Panc1 (cell line): ENCODE results near the gene BRD4. TPM values are rescaled to one million over a fixed set of nuclear protein-coding genes. Genes with fewer than 3 reads are reported as not detected.

Experiments used
- ATAC-seq: fragments of 200-7000 bp; cut with Tn5 transposase; 2 replicates; pipeline ENCODE4 v1.9.1; 2020; ENCODE audit warnings: mild to moderate bottlenecking, moderate library complexity
- BruUV-seq: library from RNA; stranded (reverse); fragments of 400-500 nt; replicated peaks from 2 replicates; lab custom pipeline; 2021; lab: Mats Ljungman, UMichigan
- CTCF ChIA-PET: fragments of 300-600 bp; sonication (Branson Sonifier 250); formaldehyde crosslinking; loops from one replicate; lab custom pipeline; 2022; ENCODE audit warnings: antibody characterized with exemption; lab: Charles Lee
- POLR2A ChIA-PET: fragments of 300-600 bp; sonication (Branson Sonifier 250); formaldehyde crosslinking; loops from one replicate; lab custom pipeline; 2022; ENCODE audit warnings: antibody characterized with exemption; lab: Charles Lee
- DNase-seq: peaks from one replicate; pipeline ENCODE4 v3.0.0-alpha.2; 2010; ENCODE audit warnings: low read depth, low spot score
- H3K27ac ChIP-seq: 2 replicates; pipeline ENCODE4 v1.5.1; 2011; ENCODE audit warnings: mild to moderate bottlenecking, low read length, inconsistent platforms
- H3K27me3 ChIP-seq: fragments of 200-500 bp; sonication (Bioruptor generic); 2 replicates; pipeline ENCODE4 v1.6.0; 2014; ENCODE audit warnings: low read length, inconsistent platforms; ENCODE audit not compliant: control insufficient read depth, insufficient read depth
- H3K36me3 ChIP-seq: fragments of 200-500 bp; sonication (Bioruptor generic); 2 replicates; pipeline ENCODE4 v1.5.1; 2014; ENCODE audit warnings: inconsistent platforms, mild to moderate bottlenecking, low read length, moderate library complexity; ENCODE audit not compliant: control insufficient read depth, insufficient read depth
- H3K4me1 ChIP-seq: 2 replicates; pipeline ENCODE4 v1.5.1; 2011; ENCODE audit warnings: inconsistent platforms, mild to moderate bottlenecking, low read length, moderate library complexity; ENCODE audit not compliant: control insufficient read depth, insufficient read depth
- H3K4me3 ChIP-seq, 2 experiments: 2 replicates each; pipeline ENCODE4 v1.5.1; 2011 to 2012; ENCODE audit warnings: low read depth in 2 of 2, low read length in 2 of 2, mild to moderate bottlenecking in 2 of 2, inconsistent platforms in 1 of 2, moderate library complexity in 1 of 2
- H3K9me3 ChIP-seq: fragments of 200-500 bp; sonication (Bioruptor generic); 2 replicates; pipeline ENCODE4 v1.5.1; 2014; ENCODE audit warnings: low read depth, mild to moderate bottlenecking, inconsistent platforms, low read length, moderate library complexity; ENCODE audit not compliant: control insufficient read depth, insufficient read depth
- CTCF ChIP-seq: fragments of 450-650 bp; IDR thresholded peaks from 2 replicates; pipeline ENCODE4 v1.5.1; 2017; ENCODE audit warnings: mild to moderate bottlenecking
- POLR2AphosphoS5 ChIP-seq: IDR thresholded peaks from 2 replicates; pipeline ENCODE4 v1.6.1; 2012; ENCODE audit warnings: mild to moderate bottlenecking, low read depth, low read length, moderate library complexity
- REST ChIP-seq, 2 experiments: IDR thresholded peaks; 2 replicates each; pipeline ENCODE4 v1.6.1; 2011 to 2012; ENCODE audit warnings: low read depth in 2 of 2, control low read depth in 1 of 2, low read length in 1 of 2, mild to moderate bottlenecking in 1 of 2, moderate library complexity in 1 of 2; ENCODE audit not compliant: insufficient read depth in 1 of 2
- SIN3A ChIP-seq: IDR thresholded peaks from 2 replicates; pipeline ENCODE4 v1.6.1; 2012; ENCODE audit warnings: low read depth, mild to moderate bottlenecking, low read length, moderate library complexity, borderline replicate concordance; ENCODE audit not compliant: insufficient read depth
- TCF7L2 ChIP-seq: IDR thresholded peaks from 2 replicates; pipeline ENCODE4 v1.6.1; 2011; ENCODE audit warnings: mild to moderate bottlenecking, low read depth, low read length, inconsistent platforms
- in situ Hi-C: cut with HindIII; loops from 2 replicates; pipeline ENCODE4 v1.10.0; 2016; ENCODE audit warnings: low sequenced_read_pairs, low pct_unique_long_range_greater_than_20kb
- intact Hi-C: fragments of 100-400 bp; cut with micrococcal nuclease; formaldehyde crosslinking; loops from one replicate; pipeline ENCODE4 v1.10.0; 2022; ENCODE audit not compliant: unreplicated experiment
- total RNA-seq: library from RNA; stranded (reverse); gene quantifications from one replicate; pipeline ENCODE4 v1.2.1, GENCODE V29; 2021; ENCODE audit not compliant: unreplicated experiment

BRD4 gene
- total RNA-seq, 1 experiment from 2014 or later: 102 TPM

DNA sequence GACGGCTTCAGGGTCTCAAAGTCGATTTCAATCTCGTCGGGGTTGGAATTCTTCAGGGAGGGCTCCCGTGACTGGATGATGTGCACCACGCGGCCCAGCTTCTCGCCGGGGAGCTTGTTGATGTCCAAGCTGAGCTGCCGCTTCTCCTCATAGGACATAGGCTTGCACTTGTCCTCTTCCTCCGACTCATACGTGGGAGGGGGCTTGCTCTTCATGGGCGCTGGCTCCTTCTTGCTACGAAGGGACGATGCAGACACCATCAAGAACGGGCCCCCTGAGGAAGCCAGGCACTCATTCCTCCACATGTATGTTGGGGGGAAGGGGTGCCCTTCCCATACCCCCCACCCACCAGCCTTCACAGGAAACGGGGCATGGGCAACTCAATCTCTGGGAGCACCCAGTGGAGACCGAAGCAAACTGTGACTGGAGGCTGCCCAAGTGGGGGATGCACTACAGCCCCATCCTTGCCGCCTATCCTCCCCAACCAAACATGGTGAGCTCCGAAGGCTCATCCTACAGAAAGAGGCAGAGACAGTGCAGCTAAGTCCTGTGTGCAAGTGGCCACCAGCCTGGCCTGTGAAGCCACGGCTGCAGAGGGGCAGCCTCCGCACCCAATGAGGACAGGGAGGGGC, 76.9 kb downstream of the BRD4 start:
- BruUV-seq: no TSS peak
- no peak overlapping the region for H3K27ac ChIP-seq
- DNase-seq (no peak), ATAC-seq (no peak)
- H3K4me3 ChIP-seq: no peak overlapping the region
- intact Hi-C loops (no loop called here), in situ Hi-C loops (no loop called here)
- H3K4me1 ChIP-seq: no peaks in the 10 kb centered on the region; the same call in none of the 2 replicates
- peaks cover 19% of the 10 kb centered on the region; the same call in 1 of the 2 replicates for H3K36me3 ChIP-seq
- ChIA-PET CTCF (interaction anchor here (0.7 kb wide), 1 partner anchor 164 kb away, joined by 5 read pairs; no protein-coding TSS in a partner anchor), POLR2A (no interaction called here)
- no peak for TF ChIP-seq SIN3A
- no peak for TF ChIP-seq POLR2AphosphoS5
- TF ChIP-seq REST (IDR thresholded peaks at IDR 0.05; ENCODE audit: insufficient read depth in 1 of 2, low read depth in 2 of 2, low read length in 1 of 2): no peak
- TF ChIP-seq CTCF: no peak
- TF ChIP-seq TCF7L2: no peak
- H3K27me3 ChIP-seq: no peaks in the 10 kb centered on the region
- no peaks in the 10 kb centered on the region for H3K9me3 ChIP-seq

DNA sequence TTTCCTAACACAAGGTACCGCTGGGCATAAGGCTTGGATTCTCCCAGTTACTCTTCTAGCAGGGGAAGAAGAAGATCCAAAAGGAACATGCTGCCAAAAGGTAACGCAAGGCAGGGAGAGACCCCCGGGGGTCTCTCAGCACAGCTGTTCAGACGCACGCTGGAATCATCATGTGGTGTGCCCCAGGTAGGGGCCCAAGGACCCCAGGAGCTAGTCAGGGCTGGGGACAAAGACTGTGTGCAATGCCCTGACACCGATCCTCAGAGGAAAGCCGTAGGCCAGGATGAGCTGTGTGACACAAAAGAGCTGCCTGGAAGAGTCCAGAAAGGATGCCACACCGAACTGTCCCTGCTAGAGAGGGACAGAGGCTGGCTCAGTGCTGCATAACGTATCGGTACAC, 77.8 kb downstream of the BRD4 start:
- ChIA-PET CTCF (interaction anchor here (0.7 kb wide), 1 partner anchor 163 kb away, joined by 5 read pairs; no protein-coding TSS in a partner anchor), POLR2A (no interaction called here)
- Histone ChIP-seq H3K36me3 (peaks cover 15% of the 10 kb centered on the region; the same call in 1 of the 2 replicates), H3K9me3 (no peaks in the 10 kb centered on the region), H3K4me3 (no peak overlapping the region), H3K27me3 (no peaks in the 10 kb centered on the region), H3K27ac (no peak overlapping the region), H3K4me1 (no peaks in the 10 kb centered on the region; the same call in none of the 2 replicates)
- intact Hi-C loops: no loop called here
- no peak for ATAC-seq
- no TSS peak for BruUV-seq
- in situ Hi-C loops: no loop called here
- no peak for DNase-seq
- TF ChIP-seq REST (IDR thresholded peaks at IDR 0.05; ENCODE audit: insufficient read depth in 1 of 2, low read depth in 2 of 2, low read length in 1 of 2) (no peak), TCF7L2 (no peak), SIN3A (no peak), POLR2AphosphoS5 (no peak), CTCF (no peak)
